ENCODE measurements around the gene VWF.

VWF gene

GRCh38 chr12:5976711-5977110 is 147.8 kb downstream of the VWF start:
- no peak for DNase-seq

DNA sequence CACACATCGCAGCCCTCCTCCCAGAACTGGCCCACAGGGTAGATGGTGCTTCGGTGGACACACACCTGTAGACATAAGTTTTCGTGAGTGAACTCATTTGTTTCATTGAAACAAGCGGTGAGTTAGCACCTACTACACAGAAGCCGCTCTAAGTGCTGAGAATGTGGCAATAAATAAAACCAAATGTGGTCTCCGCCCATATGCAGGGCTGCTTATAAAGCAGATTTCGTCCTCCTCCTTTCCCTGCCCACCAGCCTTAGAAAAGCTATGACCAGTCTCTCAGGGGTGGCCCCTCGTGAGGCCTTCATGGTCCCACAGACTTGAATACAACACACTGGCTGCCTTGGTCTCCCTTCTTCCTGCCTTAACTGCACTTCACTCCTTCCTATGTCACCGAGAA is 148.3 kb downstream of the VWF start:
- no peak for DNase-seq

DNA sequence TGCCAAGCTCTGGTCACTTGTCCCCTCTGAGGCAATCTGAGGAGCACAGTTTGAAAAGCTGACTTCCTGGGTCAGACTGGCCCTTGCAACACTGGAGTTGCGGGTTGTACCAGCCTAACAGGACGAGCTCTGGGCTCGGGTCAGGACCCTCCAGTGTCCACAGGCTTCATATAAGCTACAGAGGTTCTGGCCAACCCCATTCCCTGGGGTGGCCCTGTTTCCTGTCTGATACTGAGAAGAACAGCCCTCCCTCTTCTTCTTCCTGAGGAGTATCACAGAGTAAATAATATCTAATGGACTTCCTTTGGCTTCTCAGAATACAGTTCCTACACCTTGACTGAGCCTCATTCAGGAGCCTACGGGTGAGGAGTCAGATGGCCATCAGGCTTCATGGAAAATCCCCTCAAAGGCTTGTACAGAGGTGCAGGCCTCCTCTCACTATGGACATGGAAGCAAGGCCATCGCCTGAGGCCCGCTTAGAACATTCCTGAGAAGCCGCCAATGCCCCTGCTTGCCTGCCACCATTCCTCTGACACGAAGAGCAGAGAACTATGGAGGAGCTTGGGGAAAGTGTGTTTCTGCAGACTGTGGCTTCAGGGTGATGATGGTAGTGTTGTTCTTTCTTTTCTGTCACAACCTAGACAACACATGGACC is 150.9 kb downstream of the VWF start:
- no peak for DNase-seq

GRCh38 chr12:5972387-5972786 is 152.1 kb downstream of the VWF start:
- no peak for DNase-seq

- no peak for DNase-seq
These were observed 153.1 kb downstream of the VWF start for GRCh38 chr12:5971194-5971850.

GRCh38 chr12:5969974-5970690 is 154.3 kb downstream of the VWF start:
- no peak for DNase-seq

GRCh38 chr12:5969156-5969973 is 155.1 kb downstream of the VWF start:
- no peak for DNase-seq

DNA sequence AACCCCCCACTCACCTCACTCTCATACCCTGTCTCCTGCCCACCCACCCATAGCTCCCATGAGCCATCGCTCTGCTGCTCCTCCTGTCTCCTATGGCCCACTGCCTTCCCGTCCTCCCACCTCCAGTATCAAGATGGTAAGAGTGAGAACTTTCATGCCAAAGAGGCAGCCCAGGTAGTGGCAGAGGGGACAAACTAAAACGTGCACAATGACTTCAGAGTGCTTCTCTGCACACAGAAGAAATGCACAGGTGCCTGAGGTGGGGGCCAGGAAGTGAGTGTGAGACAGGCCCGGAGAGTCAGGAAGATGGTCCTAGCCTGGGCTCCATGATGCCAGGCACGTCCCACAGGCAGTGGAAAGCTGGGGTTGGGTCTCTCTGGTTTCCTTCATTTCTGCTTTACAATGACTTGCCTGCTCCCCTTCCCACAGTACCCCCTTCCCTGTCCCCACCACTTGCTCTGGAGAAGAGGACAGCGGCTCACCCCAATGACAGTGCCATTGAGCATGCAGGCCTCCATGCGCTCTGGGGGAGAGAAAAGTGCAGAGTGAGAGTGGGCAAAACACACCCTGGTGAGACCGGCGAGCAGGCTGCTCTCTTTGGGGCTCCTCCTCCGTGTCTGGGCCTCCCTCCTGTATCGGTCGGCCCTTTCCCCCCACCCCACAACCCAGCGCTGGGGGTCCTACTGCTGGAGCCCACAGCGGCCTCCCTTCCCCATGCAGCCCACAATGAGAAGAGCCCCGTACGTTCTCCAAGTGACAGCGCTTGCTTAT is 156.6 kb downstream of the VWF start:
- no peak for DNase-seq

GRCh38 chr12:5966486-5967095 is 157.9 kb downstream of the VWF start:
- DNase-seq = no peak

DNA sequence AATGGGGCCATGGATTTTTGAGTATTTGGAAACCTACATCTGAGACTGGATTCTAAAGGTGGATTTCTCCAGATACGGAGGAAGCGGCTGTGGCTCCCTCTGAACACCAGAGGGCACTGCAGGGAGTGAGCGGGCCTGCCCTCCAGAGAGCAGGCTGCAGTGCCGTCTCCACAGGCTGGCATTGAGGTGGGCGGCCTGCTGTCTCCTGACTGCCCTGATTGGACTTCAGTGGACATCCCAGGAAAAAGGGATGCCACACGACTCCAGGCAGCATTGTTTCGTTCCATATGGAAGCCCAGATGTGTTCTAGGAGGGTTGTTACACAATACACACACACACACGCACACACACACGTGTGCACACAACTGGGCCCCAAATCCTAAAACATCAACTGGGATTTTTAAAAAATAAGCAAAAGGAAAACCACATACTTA is 158.5 kb downstream of the VWF start:
- DNase-seq = peak; percentile 78

DNA sequence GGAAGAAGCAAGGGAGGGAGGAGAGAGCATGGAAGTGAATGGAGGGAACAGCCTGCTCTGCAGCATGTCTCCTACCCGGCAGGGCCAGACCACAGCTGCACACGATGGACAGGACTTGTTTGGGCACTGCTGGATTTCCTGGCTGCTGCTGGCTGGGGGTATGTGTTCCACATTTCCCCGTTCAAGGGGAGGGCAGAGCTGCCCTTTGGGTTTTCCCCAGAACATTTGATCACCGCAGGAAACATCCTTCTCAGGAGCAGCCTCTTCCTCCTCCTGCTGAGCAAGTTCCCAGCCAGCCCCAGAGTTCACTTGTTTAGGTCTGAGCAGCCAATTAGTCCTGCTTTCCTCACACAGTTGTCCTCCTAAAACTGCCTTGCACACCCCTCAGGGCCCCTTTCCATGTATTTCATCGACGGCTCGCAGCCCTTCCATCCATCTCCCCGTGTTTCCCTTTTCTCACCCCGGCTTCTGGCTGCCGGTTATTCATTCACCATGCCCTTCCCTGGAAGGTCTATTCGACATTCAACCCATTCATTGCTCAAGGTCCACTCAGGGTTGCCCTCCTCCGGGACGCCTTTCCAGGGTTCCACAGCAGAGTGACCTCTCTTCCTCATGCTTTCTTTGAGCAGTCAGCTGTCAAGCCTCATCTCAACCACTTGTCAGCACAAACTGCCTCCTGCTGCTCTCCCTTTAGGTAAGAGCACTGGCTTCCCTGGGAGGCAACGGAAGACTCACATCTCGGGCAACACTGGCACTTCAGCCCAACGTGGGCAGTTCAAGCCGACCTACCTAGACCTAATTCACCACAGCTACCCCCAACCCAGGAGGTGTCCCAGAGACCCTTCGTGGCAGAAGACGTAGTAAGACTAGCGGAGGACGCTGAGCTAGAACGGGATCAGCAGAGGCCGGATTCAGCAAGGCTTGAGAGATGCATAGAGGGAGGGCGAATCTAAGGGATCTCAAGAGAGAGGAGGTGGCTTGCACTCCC is 159.3 kb downstream of the VWF start:
- DNase-seq = no peak

GRCh38 chr12:5963515-5963914 is 161.0 kb downstream of the VWF start:
- no peak for DNase-seq

GRCh38 chr12:5960783-5961182 is 163.7 kb downstream of the VWF start:
- DNase-seq = no peak

DNA sequence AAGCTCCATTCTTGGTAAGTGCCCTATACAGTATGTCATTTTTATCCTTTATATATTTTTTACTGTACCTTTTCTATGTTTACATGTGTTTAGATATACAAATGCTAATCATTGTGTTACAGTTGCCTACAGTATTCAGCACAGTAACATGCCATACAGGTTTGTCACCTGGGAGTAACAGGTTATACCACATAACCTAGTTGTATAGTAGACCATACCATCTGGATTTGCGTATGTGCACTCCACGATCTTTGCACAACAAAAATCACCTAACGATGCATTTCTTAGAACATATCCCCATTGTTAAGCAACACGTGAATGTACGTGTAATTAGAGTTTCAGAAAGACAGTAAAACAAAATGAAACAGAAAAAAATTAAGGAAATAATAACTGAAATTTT is 167.5 kb downstream of the VWF start:
- no peak for DNase-seq

DNA sequence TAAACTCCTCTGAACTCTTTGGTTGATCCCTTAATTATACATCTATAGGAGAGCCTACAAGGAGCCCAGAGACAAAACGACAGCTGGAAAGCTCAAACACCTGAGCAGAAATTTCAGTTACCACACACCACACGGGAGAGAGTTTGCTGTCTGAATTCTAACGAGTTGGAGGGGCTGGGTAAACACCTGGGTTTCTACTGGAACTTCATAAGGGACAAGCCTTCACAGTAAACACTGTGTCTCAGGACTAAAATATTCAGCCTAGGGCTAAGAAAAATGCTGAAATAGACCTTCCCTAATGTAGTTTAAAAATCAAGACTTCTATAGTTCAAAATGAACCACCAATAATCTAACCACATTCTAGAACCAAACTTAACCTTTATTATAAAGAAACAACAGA is 169.8 kb downstream of the VWF start:
- no peak for DNase-seq

DNA sequence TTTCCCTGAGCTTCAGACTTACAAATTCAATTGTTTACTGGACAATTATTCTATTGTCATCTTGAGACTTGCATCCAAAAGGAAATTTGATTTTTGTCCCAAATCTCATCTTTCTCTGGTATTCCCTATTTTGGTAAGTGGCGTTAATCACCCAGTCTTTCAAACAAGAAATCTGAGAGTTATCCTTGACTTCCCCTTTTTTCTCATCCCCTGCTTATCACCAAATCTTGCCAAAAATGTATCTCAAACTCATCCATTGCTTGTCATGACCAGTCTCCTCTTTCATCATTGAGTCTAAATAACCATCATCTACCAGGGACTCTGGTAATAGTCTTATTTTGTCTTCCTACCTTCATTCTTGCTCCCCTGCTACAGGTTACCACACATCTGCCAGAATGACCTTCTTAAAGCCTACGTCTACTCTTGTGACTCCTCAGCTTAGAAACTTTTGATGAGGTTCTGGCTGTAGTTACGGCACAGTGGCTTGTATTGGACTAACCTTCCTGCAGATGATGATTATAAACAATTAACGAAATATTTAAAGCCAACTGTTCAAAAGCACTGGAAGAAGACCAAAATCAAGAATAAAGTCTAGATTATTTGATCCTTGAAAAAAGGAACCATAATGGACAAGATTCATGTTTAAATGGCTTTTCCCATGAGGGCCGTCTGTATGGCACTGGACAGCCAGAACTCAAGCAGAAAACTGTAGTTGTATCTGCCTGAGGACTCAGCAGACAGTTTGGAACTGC is 170.5 kb downstream of the VWF start:
- DNase-seq = no peak

- DNase-seq = no peak
These were observed 172.4 kb downstream of the VWF start for GRCh38 chr12:5952031-5952430.

GRCh38 chr12:5948696-5949095 is 175.8 kb downstream of the VWF start:
- no peak for DNase-seq

DNA sequence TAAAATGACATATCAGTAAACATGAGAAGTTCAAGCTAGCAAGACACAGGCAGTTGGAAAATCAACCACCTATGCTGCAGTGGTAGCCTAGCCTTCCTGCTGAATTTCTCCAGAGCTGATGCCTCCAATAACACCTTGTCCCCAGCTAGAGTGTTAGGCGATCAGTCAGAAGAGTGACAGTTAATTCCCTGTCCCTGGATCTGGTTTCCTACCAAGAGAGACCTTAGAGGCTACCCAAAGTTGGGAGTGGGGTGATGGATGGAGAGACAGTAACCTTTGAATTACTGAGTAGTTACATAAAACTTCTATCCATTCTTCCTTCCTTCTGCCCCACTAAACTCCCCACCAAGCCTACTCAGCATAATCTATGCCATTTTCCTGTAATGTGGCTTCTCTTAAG is 177.5 kb downstream of the VWF start:
- DNase-seq = no peak

GRCh38 chr12:5946388-5946787 is 178.1 kb downstream of the VWF start:
- no peak for DNase-seq

Measured in NCI-H2171 treated with DMSO at 0.1 percent for 48 hours (cell line).